ENCODE results near the gene TMEM17.

Gene TMEM17

GRCh38 chr2:62512384-62512783 lies 6.4 kb upstream of the TMEM17 start:
- DNase-seq (ENCODE audit: low read depth in 1 of 2, low spot score in 1 of 2): no peak

DNA sequence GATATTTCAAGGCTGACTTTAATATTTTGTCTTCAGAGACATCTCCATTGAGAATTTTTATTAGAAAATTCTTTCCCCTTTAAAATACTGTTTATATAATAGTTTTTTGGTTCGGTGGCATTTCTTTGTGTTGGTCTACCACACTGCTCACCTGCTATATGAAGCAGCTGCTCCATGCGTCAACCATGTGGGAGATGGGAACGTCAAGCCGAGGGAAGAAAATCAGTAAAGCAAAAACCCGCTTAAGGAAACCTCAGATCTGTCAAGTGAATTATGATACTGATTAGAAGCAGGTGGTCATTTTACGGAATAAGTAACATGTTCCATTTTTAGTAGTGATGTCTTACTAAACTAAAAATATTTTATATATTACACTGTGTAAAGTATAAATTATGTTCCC lies 5.6 kb upstream of the TMEM17 start:
- no peak for DNase-seq (ENCODE audit: low read depth in 1 of 2, low spot score in 1 of 2)

- DNase-seq (ENCODE audit: low read depth in 1 of 2, low spot score in 1 of 2): no peak
These were observed 391 bp upstream of the TMEM17 start for GRCh38 chr2:62506421-62506750.

DNA sequence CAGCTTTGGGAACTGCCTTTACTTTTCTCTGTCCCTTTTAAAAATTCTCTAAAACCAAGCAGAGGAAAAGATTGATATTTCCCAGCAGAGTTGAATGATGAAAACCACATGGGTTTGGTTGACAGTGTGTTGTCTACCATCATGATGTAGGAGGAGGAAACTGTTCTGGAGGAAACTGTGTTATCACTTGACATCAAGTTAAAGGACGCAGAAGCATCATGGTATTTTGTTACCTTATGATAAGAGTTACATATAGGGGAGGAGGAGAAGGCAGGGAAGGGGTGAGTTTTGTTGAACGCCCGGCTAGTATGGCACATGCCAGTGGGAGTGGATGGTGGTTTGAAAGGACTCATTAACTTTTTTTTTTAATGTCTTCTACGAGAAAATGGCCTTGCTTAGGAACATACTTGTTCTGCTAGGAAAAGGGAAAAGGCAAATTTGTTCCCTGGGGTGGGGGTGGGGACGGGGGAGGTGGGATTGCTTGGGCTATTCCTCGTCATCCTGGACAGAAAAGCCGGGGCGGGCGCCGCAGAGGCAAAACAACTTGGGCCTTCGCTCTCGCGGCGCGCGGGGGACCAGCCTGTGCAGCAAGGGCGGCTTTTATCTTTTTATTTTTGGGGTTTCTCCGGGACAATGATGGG lies 766 bp downstream of the TMEM17 start:
- DNase-seq (ENCODE audit: low read depth in 1 of 2, low spot score in 1 of 2): no peak

- no peak for DNase-seq (ENCODE audit: low read depth in 1 of 2, low spot score in 1 of 2)
These were observed 1.3 kb downstream of the TMEM17 start for GRCh38 chr2:62504657-62505056.

DNA sequence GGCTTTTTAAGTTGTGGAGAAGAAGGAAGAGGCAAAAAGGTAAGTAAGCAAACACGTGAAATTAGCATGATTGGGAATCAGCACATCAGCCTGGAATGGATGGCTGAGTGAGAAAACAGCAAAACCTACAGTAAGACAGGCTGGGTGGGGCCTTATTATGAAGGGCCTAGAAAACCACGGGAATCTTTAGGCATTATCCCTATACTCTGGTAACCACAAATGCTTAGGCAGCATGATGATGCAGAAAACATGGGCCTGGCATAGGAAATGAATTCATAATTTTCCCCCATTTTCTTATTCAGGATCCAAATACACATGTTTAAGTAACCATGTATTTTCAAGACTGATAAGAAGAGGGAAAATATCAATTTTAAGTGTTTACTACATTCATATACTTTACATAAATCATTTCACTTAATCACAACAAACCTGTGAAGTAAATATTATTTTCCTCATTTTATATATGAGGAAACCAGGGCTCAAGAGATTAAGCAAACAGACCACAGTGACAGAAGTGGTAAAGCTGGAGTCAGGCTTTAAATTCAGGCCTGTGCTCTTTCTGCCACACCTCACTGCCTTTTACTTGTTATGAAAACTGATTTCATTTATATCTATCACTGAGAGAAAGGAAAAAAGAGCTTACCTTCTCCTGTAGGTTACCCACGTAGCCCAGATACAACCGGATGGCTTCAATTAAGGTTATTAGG lies 4.0 kb downstream of the TMEM17 start:
- no peak for DNase-seq (ENCODE audit: low read depth in 1 of 2, low spot score in 1 of 2)

- DNase-seq (ENCODE audit: low read depth in 1 of 2, low spot score in 1 of 2): no peak
These were observed 4.9 kb downstream of the TMEM17 start for GRCh38 chr2:62501069-62501468.

DNA sequence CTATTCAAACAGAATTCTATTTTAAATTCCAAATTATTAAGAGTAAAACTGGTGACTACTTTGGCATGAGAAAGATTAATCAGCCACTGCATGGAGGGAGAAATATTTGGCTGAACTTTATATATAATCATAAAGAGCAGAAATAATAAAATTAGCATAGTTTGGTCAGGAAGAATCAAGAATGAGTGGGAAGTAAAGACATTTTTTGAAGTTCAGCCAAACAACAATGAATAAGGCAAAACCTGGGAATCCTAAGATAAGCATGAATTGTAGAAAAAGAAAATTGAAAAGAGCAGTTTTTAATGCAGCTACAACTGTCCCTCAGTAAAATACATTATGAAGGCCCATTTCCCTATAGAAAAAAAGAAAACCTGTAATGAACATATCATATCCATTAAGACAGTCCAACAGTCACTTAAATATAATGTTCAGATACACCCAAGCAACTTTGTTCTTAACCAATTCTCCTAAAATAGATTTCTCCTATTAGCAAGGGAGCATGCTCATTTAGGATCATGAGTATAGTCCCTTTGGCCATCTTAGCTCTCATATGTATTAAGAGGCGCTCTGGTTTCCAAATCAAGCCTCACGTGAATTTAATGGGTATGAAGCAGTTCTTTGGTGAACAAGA lies 6.5 kb downstream of the TMEM17 start:
- DNase-seq (ENCODE audit: low read depth in 1 of 2, low spot score in 1 of 2): no peak

DNA sequence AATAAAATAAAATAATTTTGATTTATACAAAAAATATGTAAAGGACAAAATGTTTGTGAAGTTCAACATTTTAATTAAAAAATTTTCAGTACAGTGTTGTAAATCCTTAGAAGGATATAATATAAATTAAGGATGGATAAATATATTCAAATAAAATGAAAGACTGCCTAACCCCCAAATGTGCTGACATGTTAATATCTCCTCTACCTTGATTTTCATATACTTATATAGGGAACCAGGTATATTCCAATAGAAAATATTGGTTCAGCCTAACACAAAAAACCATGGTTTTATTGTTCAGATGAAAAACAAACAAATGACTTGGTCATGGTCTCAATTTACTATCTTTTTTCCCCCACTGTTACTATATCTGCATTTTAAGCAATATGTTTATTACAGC lies 7.3 kb downstream of the TMEM17 start:
- DNase-seq (ENCODE audit: low read depth in 1 of 2, low spot score in 1 of 2): no peak

DNA sequence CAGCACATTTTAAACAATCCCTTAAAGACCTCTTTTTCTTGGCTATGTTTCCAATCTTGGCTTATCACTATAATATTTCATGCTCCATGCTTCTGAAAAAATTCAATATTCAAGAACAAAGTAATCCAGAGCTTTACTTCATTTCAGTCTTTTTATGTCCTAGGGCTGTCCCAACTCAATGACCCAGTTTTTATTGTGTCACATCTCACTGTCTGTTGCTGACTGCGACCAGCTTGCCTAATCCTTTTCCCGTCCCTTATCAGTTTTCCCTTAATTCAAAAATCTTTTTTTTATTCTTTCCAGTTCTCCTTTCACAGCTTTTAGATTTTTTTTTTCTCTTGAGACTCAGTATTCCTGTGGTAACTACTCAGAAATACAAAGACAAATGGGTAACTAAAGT lies 10.2 kb downstream of the TMEM17 start:
- no peak for DNase-seq (ENCODE audit: low read depth in 1 of 2, low spot score in 1 of 2)

- DNase-seq (ENCODE audit: low read depth in 1 of 2, low spot score in 1 of 2): no peak
These were observed 13.9 kb downstream of the TMEM17 start for GRCh38 chr2:62492048-62492447.

- no peak for DNase-seq (ENCODE audit: low read depth in 1 of 2, low spot score in 1 of 2)
These were observed 16.3 kb downstream of the TMEM17 start for GRCh38 chr2:62489702-62490101.

GRCh38 chr2:62489162-62489561 lies 16.8 kb downstream of the TMEM17 start:
- DNase-seq (ENCODE audit: low read depth in 1 of 2, low spot score in 1 of 2): no peak

- no peak for DNase-seq (ENCODE audit: low read depth in 1 of 2, low spot score in 1 of 2)
These were observed 19.6 kb downstream of the TMEM17 start for GRCh38 chr2:62486439-62486765.

DNA sequence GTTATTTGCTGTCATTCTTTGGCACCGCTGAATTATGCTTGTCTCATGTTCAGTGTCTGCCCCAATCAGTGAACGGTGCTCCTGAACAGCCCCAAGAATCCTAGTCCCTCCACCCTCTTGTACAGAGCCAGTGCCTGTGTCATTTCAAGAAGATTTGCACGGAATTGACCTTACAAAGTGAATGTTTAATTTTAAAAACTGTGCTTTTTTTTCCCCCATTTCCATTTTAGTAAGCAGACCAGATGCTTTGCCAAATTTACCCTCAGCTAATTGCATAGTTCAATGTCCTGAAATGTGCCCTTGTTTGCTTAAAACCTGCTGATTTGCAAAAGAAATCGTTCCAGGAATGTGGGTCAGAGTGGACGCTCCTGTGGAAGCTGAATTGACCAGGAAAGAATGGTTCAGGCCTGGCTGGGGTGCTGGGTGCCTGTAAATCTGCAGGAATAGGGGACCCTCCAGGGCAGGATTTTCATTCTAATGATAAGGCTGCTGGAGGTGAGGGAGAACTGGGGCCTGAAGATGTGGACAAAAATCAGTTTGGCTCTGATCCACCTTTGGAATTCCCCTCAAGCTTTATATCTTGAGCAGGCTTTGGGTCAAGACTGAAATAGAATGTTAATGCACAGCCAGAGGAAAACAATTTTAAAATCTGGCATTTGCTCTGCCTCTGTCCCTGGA lies 20.1 kb downstream of the TMEM17 start:
- DNase-seq (ENCODE audit: low read depth in 1 of 2, low spot score in 1 of 2): no peak

- no peak for DNase-seq (ENCODE audit: low read depth in 1 of 2, low spot score in 1 of 2)
These were observed 23.2 kb downstream of the TMEM17 start for GRCh38 chr2:62482558-62483352.

DNA sequence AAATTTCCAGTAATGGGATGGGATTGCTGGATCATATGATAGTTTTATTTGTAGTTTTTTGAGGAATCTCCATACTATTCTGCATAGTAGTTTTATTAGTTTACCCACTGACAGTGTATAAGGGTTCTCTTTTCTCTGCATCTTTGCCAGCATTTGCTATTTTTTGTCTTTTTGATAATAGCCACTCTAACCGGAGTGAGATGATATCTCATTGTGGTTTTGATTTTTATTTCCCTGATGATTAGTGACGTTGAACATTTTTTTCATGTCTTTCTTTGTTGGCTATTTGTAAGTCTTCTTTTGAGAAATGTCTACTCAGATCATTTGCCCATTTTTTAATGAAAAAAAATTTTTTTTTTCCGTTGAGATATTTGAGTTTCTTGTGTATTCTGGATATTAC lies 26.1 kb downstream of the TMEM17 start:
- no peak for DNase-seq (ENCODE audit: low read depth in 1 of 2, low spot score in 1 of 2)

GRCh38 chr2:62478093-62478580 lies 27.9 kb downstream of the TMEM17 start:
- no peak for DNase-seq (ENCODE audit: low read depth in 1 of 2, low spot score in 1 of 2)

- no peak for DNase-seq (ENCODE audit: low read depth in 1 of 2, low spot score in 1 of 2)
These were observed 28.4 kb downstream of the TMEM17 start for GRCh38 chr2:62477573-62477972.

GRCh38 chr2:62475172-62476011 lies 30.6 kb downstream of the TMEM17 start:
- no peak for DNase-seq (ENCODE audit: low read depth in 1 of 2, low spot score in 1 of 2)

All from stimulated activated CD4-positive, alpha-beta T cell treated with anti-CD3 and anti-CD28 coated beads, Interleukin-15, amount 100 ng/mL, for 1 hour (primary cell).